HG02642 (cell line): ENCODE results near the gene SAYSD1.

Source experiments
- ATAC-seq: cut with Tn5 transposase; IDR thresholded peaks from one replicate; pipeline ENCODE4 v1.9.1; 2021; ENCODE audit warnings: mild to moderate bottlenecking; ENCODE audit not compliant: unreplicated experiment, poor library complexity

SAYSD1 gene

DNA sequence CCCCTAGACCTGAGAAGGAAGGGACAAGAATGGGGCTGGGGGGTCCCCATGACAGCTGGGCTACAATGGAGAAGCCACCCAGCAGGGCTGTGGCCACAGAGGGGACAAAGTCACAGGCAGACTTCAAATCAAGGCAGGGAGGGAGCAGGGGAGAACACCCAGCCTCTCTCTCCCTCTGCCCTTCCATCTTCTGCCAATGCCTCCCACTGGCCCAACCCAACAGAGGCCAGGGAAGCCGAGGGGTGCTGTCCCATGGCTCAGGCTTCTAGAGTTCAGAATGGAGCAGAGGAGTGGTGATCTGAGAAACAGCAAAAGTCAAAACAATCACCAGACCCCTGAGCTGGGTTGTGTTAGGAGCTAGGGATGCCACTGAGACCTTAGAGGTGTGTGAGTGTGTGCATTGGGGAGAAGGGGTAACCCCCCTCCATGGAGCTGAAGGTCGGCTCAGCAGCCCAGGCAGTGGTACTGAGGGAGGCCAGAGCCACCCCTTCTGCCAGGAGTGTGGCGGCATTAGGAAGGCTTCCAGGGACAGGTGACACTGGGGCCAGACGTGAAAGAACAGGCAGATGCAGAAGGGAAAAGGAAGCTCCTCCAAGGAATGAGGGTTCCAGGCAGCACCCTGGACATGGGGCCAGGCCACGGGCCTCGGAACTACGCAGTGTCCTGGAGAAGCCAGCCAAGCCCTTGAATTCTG lies 54.4 kb downstream of the SAYSD1 start:
- ATAC-seq: no peak

GRCh38 chr6:39059496-39060310 lies 55.3 kb downstream of the SAYSD1 start:
- ATAC-seq: no peak

- no peak for ATAC-seq
Measured at GRCh38 chr6:39058471-39059147, 56.4 kb downstream of the SAYSD1 start.

DNA sequence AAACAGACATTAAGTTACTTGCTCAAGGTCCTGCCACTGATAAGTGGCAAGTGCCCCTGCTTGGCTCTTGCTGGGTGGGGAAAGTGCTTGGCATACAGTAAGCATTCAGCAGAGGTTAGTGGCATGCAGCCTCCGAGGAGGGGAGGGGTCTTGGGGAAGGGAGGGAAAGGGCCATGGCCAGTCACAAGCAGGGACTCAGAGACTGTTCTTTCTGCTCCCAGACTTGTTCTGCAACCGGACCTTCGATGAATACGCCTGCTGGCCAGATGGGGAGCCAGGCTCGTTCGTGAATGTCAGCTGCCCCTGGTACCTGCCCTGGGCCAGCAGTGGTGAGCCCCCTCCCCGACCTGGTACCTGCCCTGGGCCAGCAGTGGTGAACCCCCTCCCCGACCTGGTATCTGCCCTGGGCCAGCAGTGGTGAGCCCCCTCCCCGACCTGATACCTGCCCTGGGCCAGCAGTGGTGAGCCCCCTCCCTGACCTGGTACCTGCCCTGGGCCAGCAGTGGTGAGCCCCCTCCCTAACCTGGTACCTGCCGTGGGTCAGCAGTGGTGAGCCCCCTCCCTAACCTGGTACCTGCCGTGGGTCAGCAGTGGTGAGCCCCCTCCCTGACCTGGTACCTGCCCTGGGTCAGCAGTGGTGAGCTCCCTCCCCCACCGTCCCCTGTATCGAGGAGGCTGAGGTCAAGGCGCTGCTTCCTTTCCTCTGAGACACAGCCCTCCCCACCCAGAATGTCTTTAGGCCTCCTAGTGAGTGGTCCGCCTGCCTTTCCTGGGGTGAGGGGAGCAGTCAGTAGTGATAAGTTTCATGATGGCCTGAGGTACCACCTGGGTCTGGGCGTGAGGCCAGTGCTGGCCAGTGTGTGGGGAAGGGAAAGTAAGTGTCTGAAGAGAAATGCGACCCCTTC lies 57.5 kb downstream of the SAYSD1 start:
- no peak for ATAC-seq

DNA sequence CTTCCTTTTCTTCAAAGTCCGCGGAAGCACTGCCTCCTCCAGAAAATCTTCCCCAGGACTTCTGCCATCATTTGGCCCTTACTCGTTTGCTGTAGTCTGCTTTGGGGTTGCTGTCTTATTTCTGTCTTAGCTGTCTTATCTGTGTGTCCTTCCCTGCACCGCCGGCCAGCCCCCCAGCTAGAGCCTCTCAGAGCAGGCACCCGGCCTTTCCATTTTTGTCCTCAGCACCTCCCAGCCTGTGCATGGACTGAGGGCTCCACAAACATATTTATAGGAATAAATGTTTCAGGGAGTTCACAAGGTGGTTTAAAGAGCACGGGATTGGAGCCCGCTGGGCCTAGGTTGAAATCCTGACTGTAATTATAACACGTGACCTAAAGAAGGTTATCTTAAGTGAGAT lies 58.3 kb downstream of the SAYSD1 start:
- no peak for ATAC-seq

DNA sequence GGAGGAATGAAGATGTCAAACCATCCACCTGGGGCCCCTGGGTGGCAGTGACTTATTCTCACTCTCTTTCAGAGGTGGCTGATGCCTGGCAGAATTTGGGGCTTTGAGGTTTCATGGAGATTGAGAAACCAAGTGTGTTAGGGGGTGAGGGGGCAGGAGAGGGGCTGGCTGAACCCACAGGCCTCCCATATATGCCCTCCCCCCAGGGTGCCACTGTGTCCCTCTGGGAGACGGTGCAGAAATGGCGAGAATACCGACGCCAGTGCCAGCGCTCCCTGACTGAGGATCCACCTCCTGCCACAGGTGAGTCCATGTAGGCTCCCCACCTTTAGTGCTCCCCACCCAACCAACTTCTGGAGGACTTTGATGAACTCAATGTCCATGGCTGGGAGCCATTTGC lies 58.8 kb downstream of the SAYSD1 start:
- no peak for ATAC-seq

- no peak for ATAC-seq
Measured at GRCh38 chr6:39055661-39056060, 59.3 kb downstream of the SAYSD1 start.

GRCh38 chr6:39054577-39055142 lies 60.3 kb downstream of the SAYSD1 start:
- ATAC-seq: no peak
